AG04449 (cell line): ENCODE results near the gene GRM4.

ENCODE experiments used
- CTCF ChIA-PET: fragments of 350-600 bp; formaldehyde crosslinking; extraction: SDS; loops from one replicate; lab custom pipeline; 2021; ENCODE audit warnings: antibody characterized with exemption; lab: Yijun Ruan, JAX
- POLR2A ChIA-PET: fragments of 400-600, 350-600 bp; formaldehyde crosslinking; extraction: SDS; loops from one replicate; lab custom pipeline; 2020; ENCODE audit warnings: antibody characterized with exemption, inconsistent platforms; lab: Yijun Ruan, JAX
- DNase-seq: peaks from one replicate; pipeline ENCODE4 v3.0.0-alpha.2; 2010; ENCODE audit warnings: low read depth, low spot score
- H3K4me3 ChIP-seq: 2 replicates; pipeline ENCODE4 v1.5.1; 2011; ENCODE audit warnings: low read depth, mild to moderate bottlenecking, control low read depth, low read length
- CTCF ChIP-seq: IDR thresholded peaks from one replicate; pipeline ENCODE4 v1.5.1; 2011; ENCODE audit warnings: mild to moderate bottlenecking, moderate library complexity, low read length, control low read depth, inconsistent platforms; ENCODE audit not compliant: insufficient read depth; ENCODE audit errors: missing control alignments

GRM4 gene

GRCh38 chr6:34106900-34107299, 39.0 kb downstream of the GRM4 start:
- no peak overlapping the region for H3K4me3 ChIP-seq
- TF ChIP-seq CTCF = no peak
- no peak for DNase-seq
- ChIA-PET POLR2A (no interaction called here), CTCF (no interaction called here)

GRCh38 chr6:34106421-34106820, 39.5 kb downstream of the GRM4 start:
- ChIA-PET POLR2A (no interaction called here), CTCF (no interaction called here)

GRCh38 chr6:34104628-34105027, 41.3 kb downstream of the GRM4 start:
- DNase-seq = no peak
- no peak for TF ChIP-seq CTCF
- H3K4me3 ChIP-seq = no peak overlapping the region
- ChIA-PET CTCF (no interaction called here), POLR2A (no interaction called here)

More at GRCh38 chr6:34106421-34106820, 39.5 kb downstream of the GRM4 start:
- no peak overlapping the region for H3K4me3 ChIP-seq
- no peak for TF ChIP-seq CTCF
- no peak for DNase-seq

- ChIA-PET CTCF (no interaction called here), POLR2A (no interaction called here)
- no peak overlapping the region for H3K4me3 ChIP-seq
- no peak for TF ChIP-seq CTCF
- no peak for DNase-seq
These were observed 41.7 kb downstream of the GRM4 start for GRCh38 chr6:34104186-34104585.

- no peak for TF ChIP-seq CTCF
- ChIA-PET CTCF (no interaction called here), POLR2A (no interaction called here)
- no peak overlapping the region for H3K4me3 ChIP-seq
- DNase-seq = no peak
These were observed 42.6 kb downstream of the GRM4 start for GRCh38 chr6:34103321-34103720.

GRCh38 chr6:34102696-34103095, 43.2 kb downstream of the GRM4 start:
- no peak overlapping the region for H3K4me3 ChIP-seq
- ChIA-PET CTCF (no interaction called here), POLR2A (no interaction called here)
- no peak for DNase-seq
- no peak for TF ChIP-seq CTCF
